Fibroblast of pulmonary artery (primary cell): Measurements from ENCODE around the gene CHST7.
A peak's percentile ranks its signal among the peaks of the same experiment; 100 is the strongest.

Experiments used
- DNase-seq: peaks from one replicate; pipeline ENCODE4 v3.0.0-alpha.2; 2010; ENCODE audit warnings: low read depth
- H3K4me3 ChIP-seq: replicated peaks from 2 replicates; pipeline ENCODE4 v1.5.1; 2011; ENCODE audit warnings: low read depth, mild to moderate bottlenecking, control low read depth, low read length, moderate library complexity
- TF ChIP-seq, protein P1 (sequence below): IDR thresholded peaks from 2 replicates; pipeline ENCODE4 v1.5.1; 2011; ENCODE audit warnings: mild to moderate bottlenecking, control low read depth, low read length, inconsistent platforms; ENCODE audit errors: missing control alignments

The CHST7 gene

GRCh38 chrX:46630141-46630540 lies 56.6 kb downstream of the CHST7 start:
- H3K4me3 ChIP-seq: no peak overlapping the region
- TF ChIP-seq, protein P1, sequence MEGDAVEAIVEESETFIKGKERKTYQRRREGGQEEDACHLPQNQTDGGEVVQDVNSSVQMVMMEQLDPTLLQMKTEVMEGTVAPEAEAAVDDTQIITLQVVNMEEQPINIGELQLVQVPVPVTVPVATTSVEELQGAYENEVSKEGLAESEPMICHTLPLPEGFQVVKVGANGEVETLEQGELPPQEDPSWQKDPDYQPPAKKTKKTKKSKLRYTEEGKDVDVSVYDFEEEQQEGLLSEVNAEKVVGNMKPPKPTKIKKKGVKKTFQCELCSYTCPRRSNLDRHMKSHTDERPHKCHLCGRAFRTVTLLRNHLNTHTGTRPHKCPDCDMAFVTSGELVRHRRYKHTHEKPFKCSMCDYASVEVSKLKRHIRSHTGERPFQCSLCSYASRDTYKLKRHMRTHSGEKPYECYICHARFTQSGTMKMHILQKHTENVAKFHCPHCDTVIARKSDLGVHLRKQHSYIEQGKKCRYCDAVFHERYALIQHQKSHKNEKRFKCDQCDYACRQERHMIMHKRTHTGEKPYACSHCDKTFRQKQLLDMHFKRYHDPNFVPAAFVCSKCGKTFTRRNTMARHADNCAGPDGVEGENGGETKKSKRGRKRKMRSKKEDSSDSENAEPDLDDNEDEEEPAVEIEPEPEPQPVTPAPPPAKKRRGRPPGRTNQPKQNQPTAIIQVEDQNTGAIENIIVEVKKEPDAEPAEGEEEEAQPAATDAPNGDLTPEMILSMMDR: no peak
- DNase-seq: no peak

DNA sequence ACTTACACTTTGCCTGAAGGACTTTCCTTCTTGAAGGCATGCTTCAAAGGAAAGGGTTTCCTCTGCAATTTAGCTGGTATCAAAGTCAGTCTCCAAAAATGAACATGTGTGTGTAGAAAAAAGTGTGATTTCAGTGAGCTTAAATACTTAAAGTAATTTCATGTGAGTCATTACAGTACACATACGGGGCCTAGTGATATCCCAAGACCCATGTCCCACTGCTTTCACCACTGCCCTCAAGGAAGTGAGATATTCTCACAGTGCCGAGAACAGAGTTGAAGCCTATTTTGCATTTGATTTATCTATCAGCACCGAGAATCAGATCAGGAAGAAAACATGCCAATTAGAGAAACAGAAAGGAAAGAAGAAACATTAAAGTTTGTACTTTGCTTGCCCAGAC lies 61.0 kb downstream of the CHST7 start:
- TF ChIP-seq, protein P1: no peak
- DNase-seq: no peak
- H3K4me3 ChIP-seq: no peak overlapping the region

- TF ChIP-seq, protein P1: no peak
- H3K4me3 ChIP-seq: no peak overlapping the region
Observed at GRCh38 chrX:46635186-46635585, 61.6 kb downstream of the CHST7 start.

GRCh38 chrX:46636223-46636622 lies 62.7 kb downstream of the CHST7 start:
- TF ChIP-seq, protein P1: no peak
- no peak overlapping the region for H3K4me3 ChIP-seq
- DNase-seq: no peak

More at GRCh38 chrX:46635186-46635585, 61.6 kb downstream of the CHST7 start:
- DNase-seq: no peak

DNA sequence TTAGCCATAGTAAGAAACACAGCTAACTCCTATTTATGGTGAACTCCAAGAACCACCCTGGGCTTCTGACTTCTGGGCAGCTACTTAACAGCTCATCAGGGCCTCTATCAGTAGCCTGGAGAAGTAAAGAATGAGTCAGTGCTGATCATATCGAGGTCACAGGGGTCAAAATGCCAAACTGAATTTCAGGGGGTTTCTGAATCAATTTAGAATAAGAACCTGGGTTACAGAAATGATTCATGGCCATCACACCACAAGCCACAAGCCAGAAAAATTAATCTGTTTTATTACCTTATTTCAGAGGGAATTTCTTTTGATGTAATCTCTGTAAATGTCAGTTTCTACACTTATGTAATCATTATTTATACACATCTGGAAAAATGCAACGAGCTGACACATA lies 64.4 kb downstream of the CHST7 start:
- TF ChIP-seq, protein P1: no peak
- DNase-seq: no peak
- H3K4me3 ChIP-seq: no peak overlapping the region

- peak; percentile 54 for DNase-seq
Observed at GRCh38 chrX:46642145-46642544, 68.6 kb downstream of the CHST7 start.

DNA sequence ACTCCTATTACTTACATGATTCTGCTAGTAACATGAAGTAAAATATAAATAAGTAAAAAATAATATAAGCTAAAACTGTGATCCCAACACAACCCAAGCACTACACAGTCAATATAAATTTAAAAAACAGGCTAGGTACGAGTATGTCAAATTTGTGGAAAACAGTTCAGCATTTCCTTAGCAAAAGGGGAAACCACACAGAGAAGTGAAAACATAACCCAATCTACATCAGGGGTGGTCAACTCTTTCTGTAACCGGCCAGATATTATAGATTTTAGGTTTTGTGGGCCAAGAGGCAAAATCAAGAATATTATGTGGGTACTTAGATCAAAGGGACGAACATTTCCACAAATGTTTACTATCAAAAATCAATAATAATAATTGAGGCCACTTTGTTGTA lies 70.1 kb downstream of the CHST7 start:
- TF ChIP-seq, protein P1: no peak

More at GRCh38 chrX:46642145-46642544, 68.6 kb downstream of the CHST7 start:
- TF ChIP-seq, protein P1: peak; percentile 31
- H3K4me3 ChIP-seq: no peak overlapping the region

More for the DNA sequence above, 70.1 kb downstream of the CHST7 start:
- no peak overlapping the region for H3K4me3 ChIP-seq
- no peak for DNase-seq
